H1 (cell line): ENCODE results near the gene MMP8. TPM values are rescaled to one million over a fixed set of nuclear protein-coding genes. Genes with fewer than 3 reads are reported as not detected.

ENCODE experiments used
- SAP30 ChIP-seq: fragments of 300-600 bp; sonication (generic); IDR thresholded peaks from 2 replicates; pipeline ENCODE4 v1.7.1; 2012; ENCODE audit warnings: low read length, moderate library complexity, mild to moderate bottlenecking, inconsistent platforms; ENCODE audit not compliant: insufficient read depth, insufficient replicate concordance
- polyA plus RNA-seq, 7 experiments: library from polyadenylated mRNA; depleted of rRNA in 3 of 7; stranded (reverse) in 5 of 7; unstranded in 2 of 7; fragments of >200 nt in 5 of 7; fragments of 200-250 nt in 2 of 7; gene quantifications; 1 replicate in 5 of 7; 2 replicates in 1 of 7; 4 replicates in 1 of 7; pipeline versions ENCODE4 v1.2.1 to v1.2.3, GENCODE V29; 2011 to 2013; ENCODE audit warnings: missing spikeins in 2 of 7, mixed read lengths in 2 of 7
- total RNA-seq: library from RNA; stranded (reverse); fragmentation: NEBNext Ultra II Directional; extraction: Animal tissue kit (Norgen Biotek cat#: 25700); gene quantifications from 2 replicates; pipeline ENCODE4 v1.2.1, GENCODE V29; 2021
- TF ChIP-seq, protein P1 (sequence below): fragments of 300-600 bp; sonication (generic); IDR thresholded peaks from 2 replicates; pipeline ENCODE4 v1.7.1; 2012; ENCODE audit warnings: low read length, moderate library complexity, mild to moderate bottlenecking, inconsistent platforms; ENCODE audit not compliant: insufficient replicate concordance

Gene MMP8
- total and polyA plus RNA-seq, 2 of the 8 experiments (the other 6 are each of a cell fraction or from before 2014, with no cell fraction given): not detected

DNA sequence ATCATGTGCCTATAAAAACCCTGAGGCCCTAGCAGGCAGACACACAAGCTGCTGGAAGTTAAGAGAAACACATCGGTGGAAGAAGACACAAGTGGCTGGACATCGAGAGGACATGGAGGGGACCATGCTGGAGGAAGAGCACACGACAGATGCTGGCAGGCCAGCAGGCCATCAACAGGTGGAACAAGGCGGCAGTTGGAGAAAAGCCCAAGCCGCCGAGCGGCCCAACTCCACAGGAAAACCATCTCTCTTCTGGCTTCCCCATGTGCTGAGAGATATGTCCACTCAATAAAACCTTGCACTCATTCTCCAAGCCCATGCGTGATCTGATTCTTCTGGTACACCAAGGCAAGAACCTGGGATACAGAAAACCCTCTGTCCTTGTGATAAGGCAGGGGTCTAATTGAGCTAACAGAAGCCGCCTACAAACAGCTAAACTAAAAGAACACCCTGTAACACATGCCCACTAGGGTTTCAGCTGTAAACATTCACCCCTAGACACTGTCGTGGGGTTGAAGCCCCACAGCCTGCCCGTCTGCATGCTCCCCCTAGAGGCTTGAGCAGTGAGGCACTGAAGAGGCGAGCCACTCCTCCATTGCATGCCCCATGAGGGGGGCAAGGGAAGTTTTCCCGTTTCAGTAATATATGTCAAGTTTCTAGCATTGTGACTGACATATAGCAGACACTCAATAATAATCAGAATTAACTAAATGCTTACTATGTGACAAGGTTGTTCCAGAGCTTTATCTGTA is 60.6 kb downstream of the MMP8 start (continued):
- TF ChIP-seq SAP30: no peak
- TF ChIP-seq, protein P1, sequence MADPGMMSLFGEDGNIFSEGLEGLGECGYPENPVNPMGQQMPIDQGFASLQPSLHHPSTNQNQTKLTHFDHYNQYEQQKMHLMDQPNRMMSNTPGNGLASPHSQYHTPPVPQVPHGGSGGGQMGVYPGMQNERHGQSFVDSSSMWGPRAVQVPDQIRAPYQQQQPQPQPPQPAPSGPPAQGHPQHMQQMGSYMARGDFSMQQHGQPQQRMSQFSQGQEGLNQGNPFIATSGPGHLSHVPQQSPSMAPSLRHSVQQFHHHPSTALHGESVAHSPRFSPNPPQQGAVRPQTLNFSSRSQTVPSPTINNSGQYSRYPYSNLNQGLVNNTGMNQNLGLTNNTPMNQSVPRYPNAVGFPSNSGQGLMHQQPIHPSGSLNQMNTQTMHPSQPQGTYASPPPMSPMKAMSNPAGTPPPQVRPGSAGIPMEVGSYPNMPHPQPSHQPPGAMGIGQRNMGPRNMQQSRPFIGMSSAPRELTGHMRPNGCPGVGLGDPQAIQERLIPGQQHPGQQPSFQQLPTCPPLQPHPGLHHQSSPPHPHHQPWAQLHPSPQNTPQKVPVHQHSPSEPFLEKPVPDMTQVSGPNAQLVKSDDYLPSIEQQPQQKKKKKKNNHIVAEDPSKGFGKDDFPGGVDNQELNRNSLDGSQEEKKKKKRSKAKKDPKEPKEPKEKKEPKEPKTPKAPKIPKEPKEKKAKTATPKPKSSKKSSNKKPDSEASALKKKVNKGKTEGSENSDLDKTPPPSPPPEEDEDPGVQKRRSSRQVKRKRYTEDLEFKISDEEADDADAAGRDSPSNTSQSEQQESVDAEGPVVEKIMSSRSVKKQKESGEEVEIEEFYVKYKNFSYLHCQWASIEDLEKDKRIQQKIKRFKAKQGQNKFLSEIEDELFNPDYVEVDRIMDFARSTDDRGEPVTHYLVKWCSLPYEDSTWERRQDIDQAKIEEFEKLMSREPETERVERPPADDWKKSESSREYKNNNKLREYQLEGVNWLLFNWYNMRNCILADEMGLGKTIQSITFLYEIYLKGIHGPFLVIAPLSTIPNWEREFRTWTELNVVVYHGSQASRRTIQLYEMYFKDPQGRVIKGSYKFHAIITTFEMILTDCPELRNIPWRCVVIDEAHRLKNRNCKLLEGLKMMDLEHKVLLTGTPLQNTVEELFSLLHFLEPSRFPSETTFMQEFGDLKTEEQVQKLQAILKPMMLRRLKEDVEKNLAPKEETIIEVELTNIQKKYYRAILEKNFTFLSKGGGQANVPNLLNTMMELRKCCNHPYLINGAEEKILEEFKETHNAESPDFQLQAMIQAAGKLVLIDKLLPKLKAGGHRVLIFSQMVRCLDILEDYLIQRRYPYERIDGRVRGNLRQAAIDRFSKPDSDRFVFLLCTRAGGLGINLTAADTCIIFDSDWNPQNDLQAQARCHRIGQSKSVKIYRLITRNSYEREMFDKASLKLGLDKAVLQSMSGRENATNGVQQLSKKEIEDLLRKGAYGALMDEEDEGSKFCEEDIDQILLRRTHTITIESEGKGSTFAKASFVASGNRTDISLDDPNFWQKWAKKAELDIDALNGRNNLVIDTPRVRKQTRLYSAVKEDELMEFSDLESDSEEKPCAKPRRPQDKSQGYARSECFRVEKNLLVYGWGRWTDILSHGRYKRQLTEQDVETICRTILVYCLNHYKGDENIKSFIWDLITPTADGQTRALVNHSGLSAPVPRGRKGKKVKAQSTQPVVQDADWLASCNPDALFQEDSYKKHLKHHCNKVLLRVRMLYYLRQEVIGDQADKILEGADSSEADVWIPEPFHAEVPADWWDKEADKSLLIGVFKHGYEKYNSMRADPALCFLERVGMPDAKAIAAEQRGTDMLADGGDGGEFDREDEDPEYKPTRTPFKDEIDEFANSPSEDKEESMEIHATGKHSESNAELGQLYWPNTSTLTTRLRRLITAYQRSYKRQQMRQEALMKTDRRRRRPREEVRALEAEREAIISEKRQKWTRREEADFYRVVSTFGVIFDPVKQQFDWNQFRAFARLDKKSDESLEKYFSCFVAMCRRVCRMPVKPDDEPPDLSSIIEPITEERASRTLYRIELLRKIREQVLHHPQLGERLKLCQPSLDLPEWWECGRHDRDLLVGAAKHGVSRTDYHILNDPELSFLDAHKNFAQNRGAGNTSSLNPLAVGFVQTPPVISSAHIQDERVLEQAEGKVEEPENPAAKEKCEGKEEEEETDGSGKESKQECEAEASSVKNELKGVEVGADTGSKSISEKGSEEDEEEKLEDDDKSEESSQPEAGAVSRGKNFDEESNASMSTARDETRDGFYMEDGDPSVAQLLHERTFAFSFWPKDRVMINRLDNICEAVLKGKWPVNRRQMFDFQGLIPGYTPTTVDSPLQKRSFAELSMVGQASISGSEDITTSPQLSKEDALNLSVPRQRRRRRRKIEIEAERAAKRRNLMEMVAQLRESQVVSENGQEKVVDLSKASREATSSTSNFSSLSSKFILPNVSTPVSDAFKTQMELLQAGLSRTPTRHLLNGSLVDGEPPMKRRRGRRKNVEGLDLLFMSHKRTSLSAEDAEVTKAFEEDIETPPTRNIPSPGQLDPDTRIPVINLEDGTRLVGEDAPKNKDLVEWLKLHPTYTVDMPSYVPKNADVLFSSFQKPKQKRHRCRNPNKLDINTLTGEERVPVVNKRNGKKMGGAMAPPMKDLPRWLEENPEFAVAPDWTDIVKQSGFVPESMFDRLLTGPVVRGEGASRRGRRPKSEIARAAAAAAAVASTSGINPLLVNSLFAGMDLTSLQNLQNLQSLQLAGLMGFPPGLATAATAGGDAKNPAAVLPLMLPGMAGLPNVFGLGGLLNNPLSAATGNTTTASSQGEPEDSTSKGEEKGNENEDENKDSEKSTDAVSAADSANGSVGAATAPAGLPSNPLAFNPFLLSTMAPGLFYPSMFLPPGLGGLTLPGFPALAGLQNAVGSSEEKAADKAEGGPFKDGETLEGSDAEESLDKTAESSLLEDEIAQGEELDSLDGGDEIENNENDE: no peak
- TF ChIP-seq, all 59 proteins: peak for 2
